ENCODE data around the gene SLFN11. TPM values are rescaled to one million over a fixed set of nuclear protein-coding genes. Genes with fewer than 3 reads are reported as not detected.
"Not testable (repeated sequence)": the region's sequence is repeated elsewhere in the genome, so short reads cannot be mapped to it uniquely, and the experiment has no call there.

The SLFN11 gene
- total RNA-seq, 1 experiment from 2014 or later: 16.0 TPM

DNA sequence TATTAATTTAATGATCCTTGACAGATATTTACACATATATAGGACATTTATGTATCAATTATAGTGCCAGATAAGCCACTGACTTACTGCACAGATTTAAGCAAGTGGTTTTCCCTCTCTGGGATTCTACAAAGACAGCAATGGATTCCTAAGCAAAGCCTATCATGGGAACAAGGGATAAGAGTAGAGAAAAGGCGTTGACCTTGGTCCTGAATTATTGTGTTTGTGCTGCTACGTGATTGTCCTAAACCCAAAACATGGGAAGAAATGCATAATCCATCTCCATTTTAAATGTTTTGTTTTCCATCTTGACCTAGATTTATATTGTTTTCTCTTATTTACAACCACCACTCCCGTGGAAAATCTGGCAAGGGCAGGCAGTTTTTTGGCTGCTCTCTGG is 14.0 kb downstream of the SLFN11 start:
- no peak for DNase-seq (ENCODE audit: low read depth)

DNA sequence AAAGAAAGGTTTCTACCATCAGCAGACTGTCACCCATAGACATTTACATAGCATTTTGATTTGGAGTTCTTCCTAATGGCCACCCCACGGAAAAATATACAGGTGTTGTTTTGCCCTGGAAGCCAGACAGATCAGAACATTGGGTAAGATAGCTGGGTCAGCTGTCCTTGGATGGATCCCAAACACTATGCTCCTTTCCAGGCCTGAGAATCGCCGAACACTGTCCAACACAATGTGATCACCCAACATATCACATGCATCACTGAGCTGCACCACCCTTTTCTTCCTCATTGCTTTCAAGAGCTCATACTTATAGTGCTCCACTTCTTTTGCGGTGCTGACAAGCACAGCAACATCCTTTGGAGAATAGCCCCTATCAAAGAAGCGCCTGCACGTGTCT is 21.1 kb downstream of the SLFN11 start:
- no peak for DNase-seq (ENCODE audit: low read depth)

DNA sequence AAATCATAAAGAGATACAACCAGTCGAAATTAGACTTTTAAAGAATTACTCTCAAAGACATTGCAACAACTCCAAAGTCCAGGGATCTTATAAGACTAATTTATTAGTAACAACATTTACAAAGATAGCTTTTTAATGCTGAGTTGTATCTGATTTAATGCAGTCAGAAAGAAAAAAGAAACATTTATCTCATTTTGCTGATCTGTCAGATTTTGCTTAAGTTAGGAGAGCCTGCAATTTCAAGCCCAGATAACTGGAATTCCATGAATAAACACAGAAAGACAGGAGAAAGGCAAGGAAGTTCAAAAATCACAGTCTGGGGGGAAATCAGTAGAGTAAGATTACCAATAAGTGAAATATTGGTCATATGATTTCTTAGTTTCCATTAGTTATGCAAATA is 22.9 kb downstream of the SLFN11 start:
- no peak for DNase-seq (ENCODE audit: low read depth)

DNA sequence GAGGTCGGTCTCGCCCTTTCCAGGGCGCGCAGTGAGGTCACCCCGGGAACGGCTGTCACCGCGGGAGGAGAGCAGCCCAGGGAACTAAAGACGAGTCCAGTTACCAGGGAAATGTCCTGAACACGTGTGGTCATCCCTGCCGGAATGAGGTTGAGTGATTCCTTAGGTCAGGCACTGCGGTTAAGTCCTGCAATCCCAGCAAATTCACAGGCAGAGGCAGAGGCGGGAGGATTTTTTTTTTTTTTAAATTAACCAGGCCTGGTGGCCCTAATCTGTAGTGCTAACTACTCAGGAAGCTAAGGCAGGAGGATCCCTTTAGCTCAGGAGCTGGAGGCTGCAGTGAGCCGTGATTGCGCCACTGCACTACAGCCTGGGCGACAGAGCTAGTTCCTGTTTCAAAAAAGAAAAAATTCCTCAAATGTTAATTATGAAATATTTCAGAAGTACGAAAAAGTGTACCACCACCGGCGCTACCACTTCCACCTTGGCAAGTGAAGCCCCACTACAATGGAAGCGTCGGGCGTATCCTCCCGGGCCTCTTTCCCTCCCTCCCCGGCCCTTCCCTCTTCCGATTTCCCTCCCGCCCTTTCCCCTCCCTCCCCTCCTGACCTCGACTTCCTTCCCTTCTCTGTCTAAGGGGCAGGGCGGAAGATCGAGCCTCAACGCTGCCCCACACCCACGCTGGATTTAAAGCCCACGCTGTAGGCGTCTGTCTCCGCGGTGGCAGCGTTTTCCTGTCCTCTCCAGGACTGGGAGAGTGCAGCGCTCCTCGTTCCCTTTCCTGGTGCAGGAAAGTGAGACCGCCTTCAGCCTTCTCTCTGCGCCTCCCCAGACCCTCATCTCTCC is 27.3 kb downstream of the SLFN11 start:
- peak; percentile 8 for DNase-seq (ENCODE audit: low read depth)

DNA sequence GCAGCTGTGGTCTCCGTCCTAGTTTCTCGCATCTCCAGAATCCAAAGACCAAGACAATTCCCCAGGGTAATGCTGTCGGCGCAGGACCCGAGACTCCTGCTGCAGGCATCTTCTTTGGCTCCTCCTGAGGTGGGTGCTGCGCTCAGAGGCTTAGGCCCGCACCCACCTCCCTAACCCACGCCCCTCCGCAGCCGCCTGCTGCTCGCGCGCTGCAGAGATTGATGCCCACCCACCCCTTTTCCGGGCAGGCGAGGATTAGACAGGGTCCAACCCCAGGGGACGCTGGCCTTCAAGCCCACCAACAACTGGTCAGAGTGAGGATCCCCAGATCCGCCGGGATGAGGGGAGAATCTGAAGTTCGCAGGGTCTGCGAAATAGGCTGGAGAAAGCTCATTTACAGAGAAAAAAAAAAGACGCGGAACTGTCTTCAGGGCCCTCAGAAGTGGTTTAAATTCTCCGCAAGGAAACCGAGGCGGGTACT is 27.9 kb downstream of the SLFN11 start:
- DNase-seq (ENCODE audit: low read depth): no peak

DNA sequence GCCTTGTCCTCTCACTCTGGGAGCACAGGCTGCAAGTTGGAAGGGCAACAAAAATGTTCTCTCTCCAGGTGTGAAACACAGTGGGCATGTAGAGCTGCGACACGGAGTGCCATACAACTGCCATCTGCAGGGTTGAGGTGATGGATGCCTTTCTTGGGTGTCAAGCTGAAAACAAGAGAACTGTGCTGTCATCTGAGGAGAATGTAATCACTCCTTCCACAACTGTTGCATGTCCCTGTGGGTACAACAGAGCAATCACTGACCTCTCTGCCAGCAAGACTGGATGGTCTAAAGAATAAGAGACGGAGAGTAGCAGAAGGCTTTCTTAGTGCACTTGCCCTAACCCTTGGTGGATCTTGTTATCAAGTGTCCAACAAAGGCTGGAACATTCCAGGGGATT is 29.2 kb downstream of the SLFN11 start:
- no peak for DNase-seq (ENCODE audit: low read depth)

DNA sequence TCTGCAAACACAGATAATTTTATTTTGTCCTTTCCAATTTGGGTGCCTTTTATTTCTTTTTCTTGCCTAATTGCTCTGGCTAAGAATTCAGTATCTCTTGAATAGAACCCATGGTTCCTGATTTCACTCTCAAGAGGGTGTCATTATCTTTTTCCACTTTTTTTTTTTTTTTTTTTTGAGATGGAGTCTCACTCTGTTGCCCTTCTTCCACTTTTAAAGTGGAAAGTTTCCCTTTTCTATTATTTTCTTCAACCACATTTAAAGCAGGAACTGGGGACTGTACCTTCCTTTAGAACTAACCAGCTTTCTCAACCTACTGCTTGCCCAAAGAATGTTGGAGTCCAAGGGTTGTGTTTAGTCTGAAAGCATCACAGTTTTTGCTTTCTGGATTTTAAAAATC is 31.1 kb downstream of the SLFN11 start:
- no peak for DNase-seq (ENCODE audit: low read depth)

DNA sequence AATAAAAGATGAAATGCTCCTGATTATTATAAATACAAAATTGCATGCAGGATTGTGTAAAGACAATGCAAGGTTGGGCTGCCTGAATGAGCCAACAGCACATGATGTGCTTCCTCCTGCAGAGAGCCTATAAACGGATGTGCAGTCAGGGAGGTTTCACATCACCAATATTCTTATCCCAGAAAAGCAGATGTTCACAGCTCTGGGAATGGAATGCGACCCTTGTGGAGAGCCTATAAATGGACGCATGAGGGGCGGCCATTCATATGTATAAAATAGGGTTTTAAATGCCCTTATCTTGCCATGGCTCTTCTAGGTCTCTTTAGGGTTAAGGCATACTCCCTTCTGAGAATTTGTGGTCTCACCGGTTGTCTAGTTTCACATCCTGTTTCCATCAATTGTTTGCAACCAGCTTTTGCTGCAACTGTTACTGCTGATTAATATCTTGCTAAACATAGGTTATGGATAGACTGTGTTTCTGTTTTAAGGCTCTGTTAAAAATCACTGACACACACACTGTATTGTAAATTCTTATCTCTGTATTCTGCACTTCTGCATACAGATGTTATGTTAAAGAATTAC is 31.9 kb downstream of the SLFN11 start:
- DNase-seq (ENCODE audit: low read depth): no peak

DNA sequence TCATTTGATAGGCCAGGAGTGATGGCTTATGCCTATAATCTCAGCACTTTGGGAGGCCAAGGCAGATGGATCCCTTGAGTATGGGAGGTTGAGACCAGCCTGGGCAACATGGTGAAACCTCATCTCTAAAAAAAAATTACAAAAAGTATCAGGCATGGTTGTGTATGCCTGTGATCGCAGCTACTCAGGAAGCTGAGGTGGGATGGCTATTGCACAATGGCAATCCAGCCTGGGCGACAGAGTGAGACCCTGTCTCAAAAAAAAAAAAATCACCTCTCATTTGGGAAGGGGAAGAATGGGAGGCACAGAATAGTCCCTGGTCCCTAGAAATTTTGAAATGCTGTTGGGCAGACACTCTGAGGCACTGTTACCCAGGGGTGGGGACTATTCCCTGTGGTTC is 35.2 kb downstream of the SLFN11 start:
- DNase-seq (ENCODE audit: low read depth): no peak

DNA sequence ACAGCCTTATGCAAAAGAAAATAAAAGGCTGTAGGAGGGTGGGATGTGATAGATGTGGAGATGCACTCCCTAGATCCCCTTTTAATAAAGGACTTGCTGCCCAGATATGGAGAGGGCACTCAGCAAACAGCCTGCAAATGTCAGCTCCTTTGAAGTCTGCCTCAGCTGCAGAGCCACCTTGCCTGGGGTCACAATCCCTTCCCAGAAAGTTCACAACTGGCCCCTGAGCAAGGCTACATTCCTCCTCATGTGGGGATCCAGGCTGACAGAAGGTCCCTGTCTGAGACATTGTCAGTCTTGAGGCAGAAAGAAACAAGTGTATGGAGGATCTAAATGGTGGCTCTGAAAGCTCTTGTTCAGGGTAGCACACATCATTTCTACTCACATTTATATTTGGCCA is 36.1 kb downstream of the SLFN11 start:
- DNase-seq (ENCODE audit: low read depth): no peak

DNA sequence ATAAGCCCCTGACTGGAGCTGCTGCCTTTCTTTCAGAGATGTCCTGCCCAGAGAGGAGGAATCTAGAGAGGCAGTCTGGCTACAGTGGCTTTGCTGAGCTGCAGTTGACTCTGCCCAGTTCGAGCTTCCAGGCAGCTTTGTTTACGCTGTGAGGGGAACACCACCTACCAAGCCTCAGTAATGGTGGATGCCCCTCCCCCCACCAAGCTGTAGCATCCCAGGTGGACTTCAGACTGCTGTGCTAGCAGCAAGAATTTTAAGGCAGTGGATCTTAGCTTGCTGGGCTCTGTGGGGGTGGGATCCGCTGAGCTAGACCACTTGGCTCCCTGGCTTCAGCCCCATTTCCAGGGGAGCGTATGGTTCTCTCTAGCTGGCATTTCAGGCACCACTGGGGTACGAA is 39.8 kb downstream of the SLFN11 start:
- not testable (repeated sequence) for DNase-seq (ENCODE audit: low read depth)

DNA sequence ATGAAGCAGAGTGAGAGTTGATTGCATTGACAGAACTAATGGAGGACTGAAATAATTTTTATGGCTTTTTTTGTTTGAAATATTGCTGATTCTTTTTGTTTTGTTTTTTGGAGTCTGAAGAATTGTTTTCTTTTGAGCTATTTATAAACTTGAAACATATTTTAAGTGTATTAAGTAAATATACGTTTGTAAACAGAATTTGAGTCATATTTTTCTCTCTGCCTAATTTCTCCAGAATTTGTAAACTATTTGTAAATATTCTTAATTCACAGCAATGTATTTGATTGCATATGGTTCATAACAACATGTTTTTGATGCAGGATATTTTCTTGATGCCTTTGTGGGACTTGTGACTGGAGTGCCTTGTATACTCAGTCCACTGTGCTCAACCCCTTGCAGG is 50.7 kb downstream of the SLFN11 start:
- DNase-seq (ENCODE audit: low read depth): no peak

DNA sequence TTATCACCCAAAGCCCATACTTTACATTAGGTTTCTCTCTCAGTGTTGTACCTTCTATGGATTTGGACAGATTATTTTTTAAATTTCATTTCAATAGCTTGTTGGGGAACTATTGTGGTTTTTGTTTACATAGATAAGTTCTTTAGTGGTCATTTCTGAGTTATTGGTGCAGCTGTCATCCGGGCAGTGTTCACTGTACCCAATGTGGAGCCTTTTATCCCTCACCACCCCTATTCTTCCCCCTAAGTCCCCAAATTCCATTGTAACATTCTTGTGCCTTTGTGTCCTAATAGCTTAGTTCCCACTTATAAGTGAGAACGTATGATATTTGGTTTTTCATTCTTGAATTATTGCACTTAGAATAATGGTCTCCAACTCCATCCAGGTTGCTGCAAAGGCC is 57.5 kb downstream of the SLFN11 start:
- DNase-seq (ENCODE audit: low read depth): no peak

DNA sequence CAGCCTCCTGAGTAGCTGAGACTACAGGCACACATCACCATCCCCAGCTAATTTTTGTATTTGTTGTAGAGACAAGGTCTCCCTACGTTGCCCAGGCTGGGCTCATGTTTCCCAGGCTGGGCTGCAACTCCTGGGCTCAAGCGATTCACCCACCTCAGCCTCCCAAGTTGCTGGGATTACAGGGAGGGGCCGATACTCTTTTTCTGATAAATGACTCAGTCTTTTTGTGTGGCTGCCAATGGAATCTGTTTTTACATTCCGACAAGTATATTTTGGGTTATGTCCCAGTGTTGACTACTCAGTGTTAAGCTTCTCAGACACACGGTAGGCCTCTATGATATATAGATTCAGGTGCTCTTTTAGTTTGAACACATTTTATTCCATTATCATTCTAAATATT is 58.1 kb downstream of the SLFN11 start:
- peak; percentile 88 for DNase-seq (ENCODE audit: low read depth)

DNA sequence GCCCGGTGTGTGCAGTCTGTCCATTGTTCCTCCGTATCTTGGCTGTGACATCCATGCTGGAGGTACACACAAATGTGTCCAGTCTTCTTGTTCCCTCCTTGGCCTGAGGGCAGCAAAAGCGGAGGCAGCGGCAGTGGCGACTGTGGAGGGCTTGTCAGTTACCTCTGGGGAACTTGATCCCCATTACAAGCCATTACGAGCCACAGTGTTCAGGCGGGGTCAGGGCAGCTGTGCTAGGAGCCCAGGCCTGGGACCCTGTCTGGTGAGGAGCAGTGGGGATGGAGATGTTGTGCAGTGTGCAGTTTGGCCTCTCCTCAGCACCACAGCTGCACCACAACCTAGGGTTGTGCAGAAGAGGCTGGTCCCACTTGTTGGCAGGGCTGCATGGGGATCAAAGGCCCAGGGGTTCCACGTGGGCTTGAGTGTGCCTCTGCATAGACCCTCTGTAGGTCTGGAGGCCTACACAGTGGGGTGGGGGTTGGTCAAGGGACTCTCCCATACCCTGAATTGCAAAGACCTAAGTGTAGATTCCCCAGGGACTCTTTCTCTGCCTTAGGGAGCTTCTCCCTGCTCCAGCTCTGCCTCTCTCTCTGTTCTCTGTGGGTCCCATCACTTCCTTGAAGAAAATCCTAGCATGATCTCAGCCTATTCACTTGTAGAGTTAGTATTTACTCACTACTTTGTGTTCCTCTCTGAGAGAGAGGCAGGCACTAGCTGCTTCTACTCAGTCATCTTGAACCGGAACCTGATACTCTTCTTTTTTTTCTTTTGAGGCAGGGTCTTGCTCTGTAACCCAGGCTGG is 58.8 kb downstream of the SLFN11 start:
- DNase-seq (ENCODE audit: low read depth): no peak

DNA sequence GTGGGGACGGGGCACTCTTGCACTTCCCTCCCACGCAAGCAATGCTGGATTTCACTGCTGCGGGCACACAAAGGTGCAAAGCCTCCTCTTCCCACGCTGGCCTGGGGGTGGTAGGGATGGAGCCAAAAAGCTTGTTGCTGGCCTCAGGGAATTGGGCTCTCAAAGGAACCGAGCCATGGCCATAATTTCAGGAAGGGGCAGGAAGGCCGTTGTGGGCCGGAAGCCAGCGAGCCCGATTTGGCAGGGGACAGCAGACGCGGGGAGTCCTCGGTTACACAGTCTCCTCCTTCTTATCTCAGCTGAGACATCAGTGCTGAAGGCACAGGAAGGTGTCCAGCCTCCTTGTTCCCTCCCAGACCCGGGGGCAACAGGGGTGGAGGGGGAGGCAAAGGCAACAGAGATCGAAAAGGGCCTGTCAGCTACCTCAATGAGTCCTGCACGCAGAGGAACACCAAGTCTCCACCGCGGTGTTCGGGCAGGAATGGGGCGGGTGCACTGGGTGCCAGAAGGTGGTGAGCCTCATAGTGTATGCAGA is 59.5 kb downstream of the SLFN11 start:
- DNase-seq (ENCODE audit: low read depth): no peak

DNA sequence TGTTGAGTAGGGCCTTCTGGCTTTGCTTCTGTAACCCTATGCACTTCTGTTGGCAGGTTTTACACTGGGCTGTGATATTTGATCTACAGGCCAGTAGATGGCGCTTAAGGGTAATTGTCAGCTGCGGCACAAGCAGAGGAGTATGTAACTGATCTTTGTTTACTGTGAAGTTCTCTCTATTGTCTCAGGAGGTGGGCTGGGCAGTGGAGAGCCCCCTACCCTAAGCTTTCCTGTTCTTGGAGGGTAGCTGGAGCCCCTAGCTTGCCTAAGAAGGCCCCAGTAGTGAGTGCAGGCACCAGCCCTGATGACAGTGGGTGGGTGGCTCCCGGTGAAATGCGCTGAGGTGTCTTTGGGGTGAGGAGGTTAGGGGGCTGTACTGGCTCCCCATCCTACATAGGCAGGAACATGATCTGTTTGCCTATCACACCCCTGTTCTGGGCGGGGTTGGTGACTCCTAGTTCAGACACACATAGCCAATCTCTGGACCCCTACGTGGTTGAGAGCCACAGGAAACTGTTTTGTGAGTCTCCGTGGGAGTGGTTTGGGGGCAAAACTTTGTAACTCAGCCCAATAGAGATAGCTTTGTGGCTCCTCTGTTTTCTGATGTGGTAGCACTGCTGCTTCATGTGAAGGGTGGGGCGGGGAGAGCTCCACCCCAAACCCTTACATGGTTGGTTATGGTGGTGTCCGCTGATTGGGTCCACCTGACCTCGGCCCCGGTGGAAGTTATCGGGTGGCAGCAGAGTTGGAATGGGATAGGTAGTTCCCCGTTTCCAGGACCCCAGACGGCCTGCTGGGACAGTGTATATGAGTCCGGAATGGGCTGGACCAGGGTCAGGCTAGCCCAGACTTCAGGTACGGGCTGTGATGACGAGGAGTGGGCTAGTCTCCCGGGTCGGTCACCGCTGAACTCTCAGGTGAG is 60.4 kb downstream of the SLFN11 start:
- DNase-seq (ENCODE audit: low read depth): peak; percentile 41

DNA sequence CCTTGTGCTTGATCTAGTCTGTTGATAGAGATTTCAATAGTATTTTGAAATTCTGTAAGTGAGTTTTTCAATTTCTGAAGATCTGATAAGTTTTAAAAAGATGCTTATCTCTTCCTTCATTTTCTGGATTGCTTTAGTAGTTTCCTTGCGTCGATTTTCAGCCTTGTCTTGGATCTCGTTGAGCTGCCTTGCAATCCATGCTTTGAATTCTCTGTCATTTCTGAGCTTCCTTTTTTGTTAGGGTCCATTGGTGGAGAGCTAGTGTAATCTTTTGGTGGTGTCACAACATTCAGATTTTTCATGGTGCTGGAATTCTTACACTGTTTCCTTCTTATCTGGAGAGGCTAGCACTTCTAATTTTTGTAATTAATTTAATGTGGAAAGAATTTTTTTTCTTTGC is 61.1 kb downstream of the SLFN11 start:
- DNase-seq (ENCODE audit: low read depth): no peak

DNA sequence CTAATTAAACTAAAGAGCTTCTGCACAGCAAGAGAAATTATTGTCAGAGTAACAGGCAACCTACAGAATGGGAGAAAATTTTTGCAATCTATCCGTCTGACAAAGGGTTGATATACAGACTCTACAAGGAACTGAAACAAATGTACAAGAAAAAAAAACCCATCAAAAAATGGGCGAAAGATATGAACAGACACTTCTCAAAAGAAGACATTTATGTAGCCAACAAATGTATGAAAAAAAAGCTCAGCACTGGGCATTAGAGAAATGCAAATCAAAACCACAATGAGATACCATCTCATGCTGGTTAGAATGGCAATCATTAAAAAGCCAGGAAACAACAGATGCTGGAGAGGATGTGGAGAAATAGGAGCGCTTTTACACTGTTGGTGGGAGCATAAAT is 64.1 kb downstream of the SLFN11 start:
- not testable (repeated sequence) for DNase-seq (ENCODE audit: low read depth)

All from HT1080 (cell line).